Mesenchymal stem cell (in vitro differentiated cells and primary cell): Measurements from ENCODE around the gene TRPV4. TPM values are rescaled to one million over a fixed set of nuclear protein-coding genes. Genes with fewer than 3 reads are reported as not detected.

Experiments
- DNase-seq: peaks from one replicate; pipeline ENCODE4 v3.0.0-alpha.2; 2013
- H2AFZ ChIP-seq: one replicate; pipeline ENCODE4 v1.6.1; 2013; ENCODE audit warnings: low read depth, mild to moderate bottlenecking, control low read depth, inconsistent platforms, low read length, moderate library complexity
- H2AK5ac ChIP-seq: 2 replicates; pipeline ENCODE4 v1.6.1; 2013; ENCODE audit warnings: low read length, moderate library complexity, mild to moderate bottlenecking, inconsistent platforms; ENCODE audit not compliant: severe bottlenecking
- H2BK120ac ChIP-seq: one replicate; pipeline ENCODE4 v1.6.1; 2013; ENCODE audit warnings: low read depth, mild to moderate bottlenecking, inconsistent platforms, low read length, moderate library complexity
- H2BK12ac ChIP-seq, 2 experiments: one replicate each; pipeline ENCODE4 v1.6.1; 2013; ENCODE audit warnings: inconsistent platforms in 2 of 2, low read length in 2 of 2, mild to moderate bottlenecking in 2 of 2, moderate library complexity in 2 of 2, control low read depth in 1 of 2
- H2BK15ac ChIP-seq: one replicate; pipeline ENCODE4 v1.6.1; 2013; ENCODE audit warnings: mild to moderate bottlenecking, low read depth, inconsistent platforms; ENCODE audit not compliant: poor library complexity, severe bottlenecking
- H2BK5ac ChIP-seq: 2 replicates; pipeline ENCODE4 v1.6.1; 2013; ENCODE audit warnings: low read depth, mild to moderate bottlenecking, low read length, control low read depth, inconsistent platforms; ENCODE audit not compliant: poor library complexity, severe bottlenecking
- H3K14ac ChIP-seq, 2 experiments: one replicate each; pipeline ENCODE4 v1.6.1; 2013; ENCODE audit warnings: inconsistent platforms in 2 of 2, low read length in 2 of 2, control low read depth in 1 of 2, mild to moderate bottlenecking in 1 of 2, moderate library complexity in 1 of 2
- H3K18ac ChIP-seq, 2 experiments: one replicate each; pipeline ENCODE4 v1.6.1; 2013; ENCODE audit warnings: inconsistent platforms in 2 of 2, low read length in 2 of 2, control low read depth in 1 of 2, low read depth in 1 of 2, mild to moderate bottlenecking in 1 of 2
- H3K23ac ChIP-seq, 2 experiments: one replicate each; pipeline ENCODE4 v1.6.1; 2013; ENCODE audit warnings: inconsistent platforms in 2 of 2, low read length in 2 of 2, mild to moderate bottlenecking in 2 of 2, moderate library complexity in 2 of 2, control low read depth in 1 of 2
- H3K27ac ChIP-seq: 2 replicates; pipeline ENCODE4 v1.5.1; 2013; ENCODE audit warnings: mild to moderate bottlenecking, moderate library complexity, low read length, control low read depth, inconsistent platforms; ENCODE audit not compliant: poor library complexity, severe bottlenecking
- H3K27me3 ChIP-seq, 2 experiments: 2 replicates each; pipeline versions ENCODE4 v1.6.1 to v1.7.0; 2013; ENCODE audit warnings: low read length in 2 of 2, mild to moderate bottlenecking in 2 of 2, moderate library complexity in 2 of 2, control low read depth in 1 of 2, inconsistent platforms in 1 of 2; ENCODE audit not compliant: control insufficient read depth in 1 of 2, insufficient read depth in 1 of 2
- H3K36me3 ChIP-seq, 2 experiments: 2 replicates each; pipeline versions ENCODE4 v1.6.1 to v1.7.0; 2013; ENCODE audit warnings: low read length in 2 of 2, control low read depth in 1 of 2, inconsistent platforms in 1 of 2, low read depth in 1 of 2, mild to moderate bottlenecking in 1 of 2; ENCODE audit not compliant: insufficient read depth in 2 of 2, control insufficient read depth in 1 of 2
- H3K4ac ChIP-seq, 2 experiments: one replicate each; pipeline ENCODE4 v1.6.1; 2013; ENCODE audit warnings: inconsistent platforms in 2 of 2, low read length in 2 of 2, mild to moderate bottlenecking in 2 of 2, moderate library complexity in 2 of 2, control low read depth in 1 of 2, low read depth in 1 of 2
- H3K4me1 ChIP-seq: 2 replicates; pipeline ENCODE4 v1.6.1; 2013; ENCODE audit warnings: low read depth, low read length, control low read depth; ENCODE audit not compliant: control insufficient read depth, insufficient read depth
- H3K4me2 ChIP-seq: 2 replicates; pipeline ENCODE4 v1.6.1; 2013; ENCODE audit warnings: low read length, mild to moderate bottlenecking, inconsistent platforms; ENCODE audit not compliant: poor library complexity, severe bottlenecking
- H3K4me3 ChIP-seq, 2 experiments: 2 replicates each; pipeline versions ENCODE4 v1.5.1 to v1.7.0; 2013; ENCODE audit warnings: low read length in 2 of 2, mild to moderate bottlenecking in 2 of 2, control low read depth in 1 of 2, low read depth in 1 of 2; ENCODE audit not compliant: insufficient read depth in 1 of 2
- H3K79me1 ChIP-seq: replicated peaks from 2 replicates; pipeline ENCODE4 v1.6.1; 2013; ENCODE audit warnings: mild to moderate bottlenecking, control low read depth, low read length, inconsistent platforms; ENCODE audit not compliant: poor library complexity, severe bottlenecking
- H3K9ac ChIP-seq: 2 replicates; pipeline ENCODE4 v1.7.0; 2013; ENCODE audit warnings: mild to moderate bottlenecking, low read length, moderate library complexity
- H3K9me3 ChIP-seq: 2 replicates; pipeline ENCODE4 v1.7.0; 2013; ENCODE audit warnings: mild to moderate bottlenecking, low read length; ENCODE audit not compliant: control insufficient read depth
- H4K8ac ChIP-seq: one replicate; pipeline ENCODE4 v1.6.1; 2013; ENCODE audit warnings: inconsistent platforms, mild to moderate bottlenecking, low read length, moderate library complexity
- H4K91ac ChIP-seq: one replicate; pipeline ENCODE4 v1.6.1; 2013; ENCODE audit warnings: mild to moderate bottlenecking, low read length, inconsistent platforms
- WGBS: methylation state at CpG from one replicate; pipeline ENCODE4 v1.1.7; 2013; ENCODE audit warnings: mixed read lengths; 5-methylcytosine and 5-hydroxymethylcytosine counted together
- polyA plus RNA-seq, 2 experiments: library from polyadenylated mRNA; stranded (reverse); fragments of 200-250 nt; gene quantifications; one replicate each; pipeline ENCODE4 v1.2.3, GENCODE V29; 2013

TRPV4 gene
- 2.7 TPM for polyA plus RNA-seq (2013, experiment 1 of 2)
- 2.7 TPM for polyA plus RNA-seq (2013, experiment 2 of 2)

- Histone ChIP-seq H2BK15ac (no peak within 1 kb of the TSS), H4K91ac (no peak within 1 kb of the TSS), H3K9ac (peak within 1 kb of the TSS; percentile 80), H2BK120ac (peak within 1 kb of the TSS; percentile 24), H3K4me3 (peak within 1 kb of the TSS; percentile 62 to 78), H2AFZ (no peak within 1 kb of the TSS), H2AK5ac (no peak within 1 kb of the TSS), H3K79me1 (peaks cover 6% of the 10 kb centered on the region), H2BK12ac (peak within 1 kb of the TSS in 1 of 2 experiments; percentile 4), H3K27ac (no peak within 1 kb of the TSS), H3K18ac (peak within 1 kb of the TSS; percentile 46 to 63), H3K4me2 (peak within 1 kb of the TSS; percentile 79), H3K4ac (peak within 1 kb of the TSS in 1 of 2 experiments; percentile 80), H2BK5ac (peak within 1 kb of the TSS; percentile 4), H3K36me3 (no peaks in the 10 kb centered on the region), H3K27me3 (peaks cover 8 to 10% of the 10 kb centered on the region in 2 experiments), H3K9me3 (no peaks in the 10 kb centered on the region), H4K8ac (peak within 1 kb of the TSS; percentile 42), H3K23ac (peak within 1 kb of the TSS in 1 of 2 experiments; percentile 28), H3K14ac (no peak within 1 kb of the TSS), H3K4me1 (peaks cover 21% of the 10 kb centered on the region)
- peak; percentile 27 for DNase-seq
- WGBS = 20% methylated on average over 65 of the region's 67 CpGs
Measured at GRCh38 chr12:109833307-109834189, at the start of gene TRPV4. TSS of gene TRPV4 (minus strand) at chr12:109833398. CDS start at chr12:109814796, 18,602 bp downstream.

GRCh38 chr12:109881752-109882151 lies 48.6 kb upstream of the TRPV4 start:
- Histone ChIP-seq H3K27ac (no peak overlapping the region), H3K23ac (no peak overlapping the region), H3K9ac (no peak overlapping the region), H3K9me3 (no peaks in the 10 kb centered on the region), H3K14ac (no peak overlapping the region), H3K18ac (no peak overlapping the region), H2AK5ac (no peak overlapping the region), H4K91ac (no peak overlapping the region), H2BK5ac (no peak overlapping the region), H3K79me1 (peaks cover 26% of the 10 kb centered on the region), H2BK12ac (no peak overlapping the region), H3K4ac (no peak overlapping the region), H3K36me3 (no peaks in the 10 kb centered on the region), H2AFZ (no peak overlapping the region), H3K4me3 (no peak overlapping the region), H3K4me1 (peaks cover 14% of the 10 kb centered on the region), H3K27me3 (no peaks in the 10 kb centered on the region), H3K4me2 (no peak overlapping the region), H4K8ac (no peak overlapping the region), H2BK15ac (no peak overlapping the region), H2BK120ac (no peak overlapping the region)
- DNase-seq = no peak
- 92% methylated on average over 2 of the region's 2 CpGs for WGBS

- WGBS = 7% methylated on average over 9 of the region's 9 CpGs
- peak overlapping the region; percentile 95 for H2AFZ ChIP-seq
- peak overlapping the region; percentile 68 for H3K9ac ChIP-seq
- H3K9me3 ChIP-seq = no peaks in the 10 kb centered on the region
- no peak overlapping the region for H2AK5ac ChIP-seq
- H3K27ac ChIP-seq = no peak overlapping the region
- H3K4ac ChIP-seq = peak overlapping the region in 1 of 2 experiments; percentile 44
- H3K14ac ChIP-seq = no peak overlapping the region
- H3K79me1 ChIP-seq = peaks cover 29% of the 10 kb centered on the region
- H3K18ac ChIP-seq = peak overlapping the region in 1 of 2 experiments; percentile 28
- H3K23ac ChIP-seq = no peak overlapping the region
- H3K27me3 ChIP-seq = no peaks in the 10 kb centered on the region
- peaks cover 14% of the 10 kb centered on the region for H3K4me1 ChIP-seq
- H2BK120ac ChIP-seq = no peak overlapping the region
- DNase-seq = no peak
- H3K4me2 ChIP-seq = peak overlapping the region; percentile 97
- peak overlapping the region in 1 of 2 experiments; percentile 15 for H2BK12ac ChIP-seq
- no peaks in the 10 kb centered on the region for H3K36me3 ChIP-seq
- H2BK15ac ChIP-seq = no peak overlapping the region
- H3K4me3 ChIP-seq = peak overlapping the region; percentile 67 to 72
- H4K91ac ChIP-seq = no peak overlapping the region
- H2BK5ac ChIP-seq = no peak overlapping the region
- no peak overlapping the region for H4K8ac ChIP-seq
Measured at GRCh38 chr12:109880938-109881337, 47.7 kb upstream of the TRPV4 start.
